Activated naive CD4-positive, alpha-beta T cell treated with anti-CD3 and anti-CD28 coated beads, Interleukin-2, amount 50 U/mL, for 72 hours (primary cell): ENCODE measurements around the gene FAM210A. TPM values are rescaled to one million over a fixed set of nuclear protein-coding genes. Genes with fewer than 3 reads are reported as not detected.

Experiments used
- ATAC-seq, 2 donors: fragments of 150-1000 bp; cut with Tn5 transposase; 2 replicates each; pipeline ENCODE4 v1.10.0; 2021; ENCODE audit warnings: mild to moderate bottlenecking in 2 of 2, moderate library complexity in 2 of 2
- DNase-seq, 2 donors: peaks; one replicate each; pipeline ENCODE4 v3.0.0; 2021 to 2022; ENCODE audit warnings: low spot score in 2 of 2
- H3K27ac Mint-ChIP-seq, 2 donors: one replicate each; pipeline ENCODE4 v1.8.0; 2022; ENCODE audit warnings: mild to moderate bottlenecking in 2 of 2, mixed read lengths in 2 of 2
- H3K36me3 Mint-ChIP-seq, 2 donors: one replicate each; pipeline ENCODE4 v1.8.0; 2022; ENCODE audit warnings: mixed read lengths in 2 of 2
- H3K9me3 Mint-ChIP-seq, 2 donors: one replicate each; pipeline ENCODE4 v1.8.0; 2022; ENCODE audit warnings: mixed read lengths in 2 of 2
- total RNA-seq, 2 donors: library from RNA; stranded (reverse); gene quantifications; one replicate each; pipeline ENCODE4 v1.2.3, GENCODE V29; 2022

The FAM210A gene
- total RNA-seq, 2 donors from 2014 or later, result 22.4 to 51.7 TPM

DNA sequence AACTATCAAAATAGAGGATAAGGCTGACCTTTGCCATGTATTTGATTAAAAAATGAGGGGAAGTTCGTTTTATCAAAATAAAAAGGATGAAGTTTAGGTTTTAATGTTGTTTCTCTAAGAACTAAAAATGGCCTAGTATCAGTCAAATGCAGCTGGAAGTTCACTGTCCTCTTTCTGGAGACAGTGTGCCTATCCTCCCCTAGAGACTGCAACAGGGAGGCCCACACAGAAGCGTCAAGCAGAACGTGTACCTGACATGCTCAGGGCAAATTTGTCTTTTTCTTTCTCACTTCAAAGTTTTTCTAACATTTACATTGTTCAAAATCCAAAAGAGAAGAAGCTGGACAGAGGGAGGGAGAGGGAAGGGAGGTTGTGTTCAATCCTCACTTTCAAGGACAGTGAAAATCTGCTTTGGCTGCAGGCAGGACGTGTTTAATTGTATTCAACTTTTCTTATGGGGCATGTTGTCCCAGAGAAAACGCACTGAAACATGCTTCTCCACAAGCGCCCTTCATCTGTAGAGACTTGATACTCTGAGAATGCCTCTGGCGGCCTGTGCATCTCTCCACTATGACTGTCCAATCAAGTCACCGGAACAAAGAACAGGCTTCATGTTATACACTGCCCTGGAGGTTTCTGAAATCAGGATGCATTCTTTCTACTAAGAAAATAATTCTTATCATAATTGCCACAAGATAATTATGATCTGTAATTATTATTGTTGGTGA lies 65.1 kb downstream of the FAM210A start:
- DNase-seq (no peak), ATAC-seq (no peak)
- peak overlapping the region in 1 of 2 donors; percentile 52 for H3K27ac Mint-ChIP-seq
- no peaks in the 10 kb centered on the region for H3K9me3 Mint-ChIP-seq
- H3K36me3 Mint-ChIP-seq, result no peaks in the 10 kb centered on the region

DNA sequence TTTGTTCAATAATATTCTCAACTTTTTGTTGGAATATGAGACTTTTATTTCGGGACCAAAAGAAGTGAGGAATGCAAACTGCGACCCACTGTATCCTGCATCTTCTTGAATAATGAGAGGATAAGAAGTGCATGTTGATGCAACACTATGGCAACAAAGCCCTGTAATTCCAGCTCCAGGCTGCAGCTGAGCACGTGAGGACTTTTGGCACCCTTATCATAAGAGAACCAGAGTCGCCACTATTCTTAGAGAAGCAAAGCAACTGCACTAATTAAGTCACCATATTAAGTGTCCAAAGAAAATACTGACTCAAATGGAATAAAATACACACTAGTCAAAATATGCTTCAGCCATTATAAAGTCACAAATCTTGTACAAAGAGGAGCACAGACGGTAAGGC lies 65.8 kb downstream of the FAM210A start:
- no peaks in the 10 kb centered on the region for H3K36me3 Mint-ChIP-seq
- no peak overlapping the region for H3K27ac Mint-ChIP-seq
- no peak for DNase-seq
- ATAC-seq, result no peak
- H3K9me3 Mint-ChIP-seq, result no peaks in the 10 kb centered on the region

DNA sequence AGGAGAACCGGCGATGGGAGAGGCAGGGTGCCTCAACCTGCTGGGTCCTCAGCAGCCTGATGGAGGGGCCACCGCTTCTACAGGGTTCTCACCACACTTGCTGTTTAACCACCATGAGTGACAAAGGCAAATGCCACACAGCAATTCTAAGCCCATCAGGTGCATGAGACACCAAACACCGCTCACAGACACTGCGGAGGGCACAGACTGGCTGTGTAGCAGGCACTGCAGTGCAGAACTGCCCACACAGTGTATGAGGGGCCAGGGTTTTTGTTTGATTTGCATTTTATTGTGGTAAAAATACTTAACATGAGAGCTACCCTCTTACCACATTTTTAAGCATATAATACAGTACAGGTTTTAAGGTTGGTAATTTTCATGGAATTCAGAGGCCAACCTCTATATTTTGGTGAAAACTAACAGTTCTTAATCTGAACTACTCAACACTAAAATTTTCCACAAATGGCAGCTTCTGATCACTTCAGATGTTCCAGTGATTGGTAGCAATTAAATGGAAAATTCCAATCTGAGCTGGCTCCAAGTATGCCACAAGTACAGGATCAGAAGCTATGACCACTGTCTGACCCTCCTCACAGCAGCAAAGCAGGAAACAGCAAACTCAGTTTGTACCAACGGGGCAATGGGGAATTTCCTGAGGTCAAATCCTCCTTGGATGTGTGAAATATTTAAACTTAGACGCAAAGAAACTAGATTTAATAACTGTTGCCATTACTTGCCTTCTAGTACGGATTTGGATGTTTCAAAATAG lies 67.7 kb downstream of the FAM210A start:
- ATAC-seq (peak in 1 of 2 donors; percentile 45), DNase-seq (no peak)
- no peaks in the 10 kb centered on the region for H3K9me3 Mint-ChIP-seq
- H3K27ac Mint-ChIP-seq, result peak overlapping the region in 1 of 2 donors; percentile 3
- no peaks in the 10 kb centered on the region for H3K36me3 Mint-ChIP-seq

DNA sequence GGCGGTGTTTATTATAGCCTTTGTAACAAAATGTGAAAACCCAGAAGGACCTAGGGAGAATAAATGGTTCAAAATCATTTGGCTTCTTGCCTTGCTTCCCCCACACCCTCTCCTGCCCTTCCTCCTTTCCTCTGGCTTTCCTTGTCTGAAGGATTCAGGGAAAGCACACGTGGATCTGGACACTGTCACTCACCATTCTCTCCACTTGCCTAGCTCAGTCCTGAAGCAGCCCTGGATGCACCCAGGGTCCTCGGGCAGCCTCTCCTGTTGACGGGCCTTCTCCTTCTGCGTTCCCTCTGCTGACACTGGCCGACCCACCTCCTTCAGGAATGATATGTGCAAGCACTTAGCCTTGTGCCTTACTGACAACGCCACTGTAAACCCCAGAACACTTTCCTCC lies 68.4 kb downstream of the FAM210A start:
- H3K27ac Mint-ChIP-seq, result peak overlapping the region; percentile 3 to 25
- no peaks in the 10 kb centered on the region for H3K36me3 Mint-ChIP-seq
- H3K9me3 Mint-ChIP-seq, result no peaks in the 10 kb centered on the region
- no peak for DNase-seq
- peak in 1 of 2 donors; percentile 28 for ATAC-seq

DNA sequence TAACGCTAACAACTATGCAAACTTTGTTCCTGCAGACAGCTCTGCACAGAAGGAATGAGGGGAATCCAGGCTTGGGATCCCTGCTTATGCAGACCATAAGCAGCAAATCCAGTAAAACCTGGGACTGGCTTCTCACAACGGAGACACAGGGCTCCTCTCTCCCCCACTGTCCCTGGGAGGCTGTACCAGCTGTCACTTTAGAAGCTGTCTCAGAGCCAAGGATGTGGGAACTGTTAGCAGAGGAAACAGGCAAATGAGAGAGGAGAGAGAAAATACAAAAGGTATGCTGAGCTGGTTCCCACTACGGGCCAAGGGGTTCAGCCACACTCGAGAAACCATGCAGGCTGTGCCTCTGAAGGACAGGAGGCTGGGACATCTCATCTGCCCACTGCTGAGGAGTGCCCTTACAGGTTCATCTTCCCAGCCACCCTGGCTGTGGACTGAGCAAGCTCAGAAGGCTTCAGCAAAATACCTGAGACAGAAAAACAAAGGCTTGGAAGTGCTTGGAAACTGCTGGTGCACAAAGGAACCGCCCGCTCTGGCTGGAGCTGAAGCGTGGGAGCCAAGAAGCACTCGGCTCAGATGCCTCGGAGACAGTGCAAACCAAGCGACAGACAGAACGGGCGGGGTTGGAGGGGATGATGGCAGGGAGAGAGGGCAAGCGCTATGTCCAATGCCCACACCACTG lies 72.5 kb downstream of the FAM210A start:
- Mint-ChIP-seq H3K9me3 (no peaks in the 10 kb centered on the region), H3K27ac (peak overlapping the region in 1 of 2 donors; percentile 65), H3K36me3 (no peaks in the 10 kb centered on the region)
- DNase-seq, result no peak
- ATAC-seq, result peak in 1 of 2 donors; percentile 19

DNA sequence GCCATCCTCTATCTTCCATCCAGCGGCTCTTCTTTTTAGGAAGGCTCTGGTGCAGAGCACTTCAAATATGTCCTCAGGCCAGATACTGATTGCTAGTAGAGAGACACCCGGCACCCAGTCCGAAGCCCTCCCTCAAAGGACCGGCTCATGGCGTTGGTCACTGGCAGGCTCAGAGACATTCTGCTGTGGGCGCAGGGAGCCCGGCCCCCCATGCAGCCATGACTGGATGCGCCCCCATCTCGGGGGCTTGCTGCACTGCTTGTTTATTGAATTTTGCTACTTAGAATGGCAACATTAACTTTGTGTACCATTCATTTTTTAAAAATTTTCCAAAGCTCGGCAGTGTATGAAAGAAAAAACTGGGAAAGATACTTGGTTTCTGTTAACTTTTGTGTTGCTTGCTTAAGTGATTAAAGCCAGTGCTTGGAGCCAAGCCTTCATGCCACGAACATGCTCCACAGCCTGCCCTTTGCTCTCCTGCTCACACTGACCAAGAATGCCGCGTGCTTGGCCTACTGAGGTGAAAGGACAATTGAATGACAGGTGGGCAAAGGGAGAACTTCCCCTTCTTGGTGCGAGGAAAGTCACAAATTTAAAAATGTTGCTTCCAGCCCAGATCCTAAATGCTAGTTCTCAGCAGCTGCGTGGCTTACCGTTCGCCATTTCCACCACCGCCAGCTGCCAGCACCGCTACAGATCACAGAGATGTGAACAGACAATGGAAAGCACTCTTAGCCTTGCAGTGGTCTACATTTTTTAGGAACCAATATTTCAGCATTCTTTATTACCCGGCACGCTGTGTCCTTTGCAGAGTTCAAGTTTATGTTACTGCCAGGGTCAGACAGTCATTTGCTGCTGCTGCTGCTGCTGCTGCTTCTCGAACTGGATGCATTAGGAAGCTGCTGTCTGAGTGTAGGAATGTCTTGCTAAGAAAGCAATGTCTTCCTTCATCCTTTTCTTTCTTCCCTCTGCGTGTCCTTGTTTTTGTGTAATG lies 76.7 kb downstream of the FAM210A start:
- ATAC-seq, result no peak
- H3K36me3 Mint-ChIP-seq, result peaks cover 0 to 7% of the 10 kb centered on the region in 2 donors
- no peaks in the 10 kb centered on the region for H3K9me3 Mint-ChIP-seq
- no peak for DNase-seq
- peak overlapping the region in 1 of 2 donors; percentile 58 for H3K27ac Mint-ChIP-seq

DNA sequence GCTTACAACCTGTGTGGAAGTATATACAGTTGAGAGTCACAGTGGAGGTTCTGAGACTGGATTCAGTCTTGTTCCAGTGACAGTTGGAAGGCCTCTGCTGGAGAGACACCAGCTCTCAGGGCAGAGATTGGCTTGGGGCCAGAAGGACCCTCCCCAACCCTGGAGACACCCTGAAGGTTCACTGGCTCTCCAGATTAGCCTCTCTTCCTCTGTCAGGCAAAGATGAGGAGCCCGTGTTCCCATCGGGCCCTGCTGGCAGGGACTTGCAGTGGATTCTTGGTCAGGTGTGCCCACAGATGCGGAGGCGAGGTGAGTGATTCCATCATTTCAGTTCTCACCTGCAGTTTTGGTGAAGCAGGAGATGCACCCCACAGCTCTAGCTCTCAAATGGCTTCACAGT lies 78.6 kb downstream of the FAM210A start:
- no peak for ATAC-seq

DNA sequence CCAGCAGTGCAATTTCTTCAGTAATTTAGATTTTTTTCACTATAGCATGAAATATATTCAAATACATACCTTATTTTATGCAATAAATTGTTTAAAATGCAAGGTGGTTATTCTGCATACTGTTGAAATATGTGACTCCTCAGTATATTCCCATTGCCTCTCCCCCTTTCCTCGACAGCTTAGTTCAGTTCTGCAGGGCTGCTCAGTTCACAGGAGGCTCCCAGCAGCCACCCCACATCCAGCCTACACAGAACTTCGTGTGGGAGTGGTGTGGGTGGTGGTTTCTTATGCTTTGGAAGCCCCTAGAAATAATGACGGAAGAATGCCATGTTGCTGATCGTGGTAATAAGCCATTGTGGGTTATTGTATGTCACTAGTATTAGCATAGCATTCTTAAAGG lies 79.7 kb downstream of the FAM210A start:
- DNase-seq, result no peak
- H3K36me3 Mint-ChIP-seq, result peaks cover 0 to 8% of the 10 kb centered on the region in 2 donors
- no peaks in the 10 kb centered on the region for H3K9me3 Mint-ChIP-seq
- ATAC-seq, result no peak
- peak overlapping the region in 1 of 2 donors; percentile 15 for H3K27ac Mint-ChIP-seq

More for the DNA sequence above, 78.6 kb downstream of the FAM210A start:
- no peak for DNase-seq
- Mint-ChIP-seq H3K36me3 (peaks cover 0 to 8% of the 10 kb centered on the region in 2 donors), H3K27ac (no peak overlapping the region), H3K9me3 (no peaks in the 10 kb centered on the region)

DNA sequence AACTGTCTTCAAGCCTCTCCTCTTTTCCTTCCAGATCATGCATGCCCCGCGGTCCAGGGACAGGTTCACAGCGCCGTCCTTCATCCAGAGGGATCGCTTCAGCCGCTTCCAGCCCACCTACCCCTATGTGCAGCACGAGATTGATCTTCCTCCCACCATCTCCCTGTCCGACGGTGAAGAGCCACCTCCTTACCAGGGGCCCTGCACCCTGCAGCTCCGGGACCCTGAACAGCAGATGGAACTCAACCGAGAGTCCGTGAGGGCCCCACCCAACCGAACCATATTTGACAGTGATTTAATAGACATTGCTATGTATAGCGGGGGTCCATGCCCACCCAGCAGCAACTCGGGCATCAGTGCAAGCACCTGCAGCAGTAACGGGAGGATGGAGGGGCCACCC lies 81.3 kb downstream of the FAM210A start:
- H3K9me3 Mint-ChIP-seq, result peaks cover 4 to 5% of the 10 kb centered on the region in 2 donors
- DNase-seq (no peak), ATAC-seq (no peak)

DNA sequence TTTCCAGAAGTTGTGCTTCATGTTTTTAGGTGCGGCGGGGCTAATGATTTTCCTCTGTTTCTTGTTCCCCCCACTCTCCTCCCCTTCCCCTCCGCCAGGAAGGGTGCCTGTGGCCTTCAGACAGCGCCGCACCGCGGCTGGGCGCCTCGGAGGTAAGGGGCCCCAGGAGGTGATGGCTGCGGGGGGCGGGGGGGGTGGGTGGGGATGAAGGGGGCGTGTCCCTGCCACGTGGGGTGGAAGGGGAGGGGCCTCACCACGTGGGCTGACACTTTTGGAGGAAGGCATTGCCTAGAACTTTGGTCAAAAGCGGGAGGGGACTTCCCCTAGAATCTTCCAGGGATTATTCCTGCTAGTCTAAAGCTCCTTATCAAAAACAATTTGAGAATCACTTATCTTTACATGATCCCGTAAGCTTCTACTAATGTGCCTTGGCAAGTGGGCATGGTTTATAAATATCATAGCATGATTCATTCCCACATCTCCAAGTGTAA lies 83.1 kb downstream of the FAM210A start:
- no peak for DNase-seq
- no peak overlapping the region for H3K27ac Mint-ChIP-seq
- no peak for ATAC-seq

More for the DNA sequence above, 81.3 kb downstream of the FAM210A start:
- peaks cover 0 to 8% of the 10 kb centered on the region in 2 donors for H3K36me3 Mint-ChIP-seq
- H3K27ac Mint-ChIP-seq, result no peak overlapping the region

DNA sequence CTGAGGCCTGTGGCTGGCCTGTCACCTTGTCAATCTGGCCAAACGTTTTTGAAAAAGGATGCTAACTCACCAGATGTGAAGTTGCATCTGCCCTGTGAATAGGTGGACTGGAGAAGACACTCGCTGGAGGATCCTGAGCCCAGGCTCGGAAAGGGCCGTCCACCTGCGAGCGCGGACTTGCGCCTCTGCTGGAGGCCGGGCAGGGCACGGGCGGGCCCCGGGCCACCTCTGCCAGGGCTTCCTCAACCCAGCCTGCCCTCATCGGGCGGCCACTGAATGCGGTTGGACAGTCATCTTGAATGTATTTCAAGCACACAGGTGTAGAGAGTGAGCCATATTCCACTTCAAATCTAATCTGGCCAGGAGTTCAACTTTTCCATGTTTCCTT lies 83.9 kb downstream of the FAM210A start:
- H3K27ac Mint-ChIP-seq, result no peak overlapping the region
- peaks cover 0 to 8% of the 10 kb centered on the region in 2 donors for H3K36me3 Mint-ChIP-seq
- peaks cover 4 to 5% of the 10 kb centered on the region in 2 donors for H3K9me3 Mint-ChIP-seq
- DNase-seq, result no peak
- ATAC-seq, result peak in 1 of 2 donors; percentile 4

More for the DNA sequence above, 83.1 kb downstream of the FAM210A start:
- Mint-ChIP-seq H3K9me3 (peaks cover 4 to 5% of the 10 kb centered on the region in 2 donors), H3K36me3 (peaks cover 0 to 8% of the 10 kb centered on the region in 2 donors)

DNA sequence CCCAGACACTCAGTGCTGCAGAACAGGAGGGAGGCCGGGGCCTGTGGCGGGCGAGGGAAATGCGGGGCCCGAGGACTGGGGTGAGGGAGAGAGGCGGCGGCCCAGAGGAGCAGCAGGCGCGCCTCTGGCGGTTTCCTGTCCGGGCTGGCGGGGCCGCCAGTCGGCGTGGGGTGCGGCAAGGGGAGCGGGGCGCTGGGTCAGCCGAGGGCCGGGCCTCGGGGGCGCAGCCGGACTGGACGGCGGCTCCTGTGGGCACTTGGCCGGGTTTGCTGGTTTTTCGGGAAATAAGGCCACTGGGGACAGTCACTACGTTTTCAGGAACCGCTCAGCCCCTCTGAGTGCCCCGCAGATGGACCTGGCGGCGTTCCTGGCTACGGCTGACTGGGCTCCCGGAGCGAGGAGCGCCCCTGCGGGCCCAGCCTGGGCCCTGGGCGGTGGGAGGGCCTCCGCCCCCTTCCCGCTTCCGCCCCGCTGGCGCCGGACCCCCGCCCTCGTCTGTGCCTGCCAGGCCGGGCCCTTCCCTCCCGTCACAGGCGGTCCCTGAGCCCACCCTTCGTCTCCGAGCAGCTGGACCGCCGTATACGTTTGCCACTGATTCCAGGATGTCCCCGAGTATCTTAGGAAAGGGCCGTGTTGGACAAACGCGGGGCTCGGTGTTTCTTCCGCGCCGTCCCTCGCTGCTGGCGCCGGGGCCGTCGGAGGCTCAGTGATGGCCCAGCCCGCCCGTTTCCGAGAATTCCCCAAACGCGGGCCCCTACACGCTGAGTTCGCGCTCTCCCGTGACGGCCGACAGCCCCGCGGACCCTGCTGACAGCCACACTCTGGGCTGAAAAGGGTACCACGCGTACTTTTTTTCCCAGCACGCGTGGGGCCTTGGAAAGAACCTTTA lies 84.6 kb downstream of the FAM210A start:
- H3K36me3 Mint-ChIP-seq, result peaks cover 0 to 8% of the 10 kb centered on the region in 2 donors
- ATAC-seq (peak in 1 of 2 donors; percentile 13), DNase-seq (no peak)
- H3K27ac Mint-ChIP-seq, result peak overlapping the region in 1 of 2 donors; percentile 88
- H3K9me3 Mint-ChIP-seq, result peaks cover 4 to 5% of the 10 kb centered on the region in 2 donors

DNA sequence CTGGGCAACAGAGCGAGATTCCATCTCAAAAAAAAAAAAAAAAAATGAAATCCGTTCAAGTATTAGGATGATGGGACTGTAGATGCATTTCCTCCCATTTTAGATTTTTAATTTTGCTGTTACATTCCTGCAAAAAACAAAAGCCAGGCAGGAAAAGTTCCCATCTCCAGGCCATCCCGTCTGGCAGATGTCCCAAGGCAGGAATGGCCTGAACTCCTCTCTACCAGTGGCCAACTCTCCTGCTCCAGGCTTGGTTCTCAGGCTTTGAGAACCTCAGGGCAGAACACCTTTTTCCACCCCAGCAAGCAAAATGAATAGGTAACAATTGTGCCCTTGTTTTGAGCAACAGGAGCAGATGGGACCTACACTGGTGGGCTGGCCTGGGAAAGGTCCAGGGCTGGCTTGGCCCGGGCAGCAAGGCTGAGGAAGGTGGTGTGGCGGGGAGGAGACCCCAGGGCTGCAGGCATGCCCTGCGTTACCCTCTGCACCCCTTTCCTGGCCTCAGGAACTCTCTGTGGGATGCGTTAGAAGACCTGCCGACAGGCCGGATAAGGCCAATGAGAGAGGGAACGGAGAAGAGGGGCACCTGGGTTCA lies 86.0 kb downstream of the FAM210A start:
- Mint-ChIP-seq H3K9me3 (peaks cover 4 to 5% of the 10 kb centered on the region in 2 donors), H3K36me3 (peaks cover 0 to 8% of the 10 kb centered on the region in 2 donors), H3K27ac (no peak overlapping the region)
- ATAC-seq (no peak), DNase-seq (no peak)

DNA sequence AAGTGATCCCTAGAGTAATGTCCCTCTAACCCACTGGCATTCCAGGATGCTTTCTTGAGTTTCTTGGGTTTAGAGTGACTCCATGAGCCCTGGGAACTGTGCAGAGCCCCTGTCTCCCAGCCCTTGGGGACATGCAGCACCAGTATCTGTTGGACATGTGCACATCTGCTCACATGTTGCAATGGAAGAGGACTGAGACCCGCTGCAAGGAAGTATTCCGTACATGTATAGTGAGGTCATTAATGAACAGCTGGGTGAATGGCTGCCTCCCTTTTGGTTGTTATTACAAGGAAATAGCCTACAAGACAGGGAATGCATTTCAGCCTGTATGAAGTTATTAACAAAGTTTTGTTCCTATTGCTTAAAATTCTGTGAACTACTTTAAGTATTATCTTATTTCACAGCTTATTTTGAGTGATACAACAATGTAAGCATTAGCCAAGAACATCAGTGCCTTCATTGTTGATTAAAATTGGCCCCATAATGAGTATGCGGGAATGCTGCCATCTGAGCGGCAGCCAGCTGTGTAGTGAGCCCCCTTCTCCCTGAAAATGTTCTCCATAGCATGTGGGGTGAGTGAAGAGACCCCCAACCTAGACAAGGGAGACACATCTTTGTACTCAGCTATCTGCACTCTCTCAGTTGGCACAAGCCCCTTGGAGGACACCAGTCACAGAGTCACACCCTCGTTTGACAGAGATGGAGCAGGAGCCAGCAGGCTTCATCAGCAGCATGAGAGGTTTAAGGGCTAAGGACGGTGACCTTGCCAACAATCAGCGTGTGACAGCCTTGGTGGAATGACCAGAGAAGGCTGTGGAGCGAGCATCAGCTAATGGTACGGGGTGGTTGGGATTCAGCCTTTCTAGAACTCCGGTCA lies 87.4 kb downstream of the FAM210A start:
- H3K9me3 Mint-ChIP-seq, result peaks cover 4 to 5% of the 10 kb centered on the region in 2 donors
- no peak for DNase-seq
- H3K27ac Mint-ChIP-seq, result no peak overlapping the region
- no peaks in the 10 kb centered on the region for H3K36me3 Mint-ChIP-seq
- no peak for ATAC-seq
